GM18907 (cell line): ENCODE measurements around the gene TLCD1.
"Not testable (repeated sequence)": the region's sequence is repeated elsewhere in the genome, so short reads cannot be mapped to it uniquely, and the experiment has no call there.

Experiments
- ATAC-seq: cut with Tn5 transposase; IDR thresholded peaks from one replicate; pipeline ENCODE4 v1.9.1; 2021; ENCODE audit warnings: mild to moderate bottlenecking, moderate library complexity; ENCODE audit not compliant: unreplicated experiment

Gene TLCD1

GRCh38 chr17:28747051-28747691 is 21.1 kb upstream of the TLCD1 start:
- no peak for ATAC-seq

- no peak for ATAC-seq
Measured at GRCh38 chr17:28746611-28747050, 20.6 kb upstream of the TLCD1 start.

- no peak for ATAC-seq
Measured at GRCh38 chr17:28745786-28746411, 19.9 kb upstream of the TLCD1 start.

- ATAC-seq: no peak
Measured at GRCh38 chr17:28744972-28745785, 19.1 kb upstream of the TLCD1 start.

GRCh38 chr17:28744104-28744971 is 18.3 kb upstream of the TLCD1 start:
- no peak for ATAC-seq

- ATAC-seq: peak; percentile 48
Measured at GRCh38 chr17:28743243-28744103, 17.4 kb upstream of the TLCD1 start, which contains the start of gene TRAF4. TRAF4 (plus strand) TSS chr17:28744011; CDS start chr17:28744113, 102 bp downstream.

- ATAC-seq: peak; percentile 17
Measured at GRCh38 chr17:28741358-28742349, 15.6 kb upstream of the TLCD1 start.

- no peak for ATAC-seq
Measured at GRCh38 chr17:28740406-28741357, 14.6 kb upstream of the TLCD1 start.

GRCh38 chr17:28738680-28739384 is 12.8 kb upstream of the TLCD1 start:
- ATAC-seq: peak; percentile 39

GRCh38 chr17:28737770-28738679 is 12.0 kb upstream of the TLCD1 start:
- peak; percentile 54 for ATAC-seq

- no peak for ATAC-seq
Measured at GRCh38 chr17:28737316-28737715, 11.3 kb upstream of the TLCD1 start.

GRCh38 chr17:28735913-28736769 is 10.1 kb upstream of the TLCD1 start:
- ATAC-seq: not testable (repeated sequence)

- ATAC-seq: no peak
Measured at GRCh38 chr17:28735242-28735722, 9.2 kb upstream of the TLCD1 start.

GRCh38 chr17:28734712-28735241 is 8.7 kb upstream of the TLCD1 start:
- ATAC-seq: no peak
